PC-3 (cell line): ENCODE results near the gene USO1.

ENCODE experiments used
- CTCF ChIP-seq: fragments of 300-600 bp; sonication (generic); conservative IDR thresholded peaks from 2 replicates; pipeline ENCODE4 v1.5.1; 2017; ENCODE audit warnings: antibody characterized with exemption, low read depth, mild to moderate bottlenecking, low read length
- EZH2phosphoT487 ChIP-seq: fragments of 300-600 bp; sonication (generic); IDR thresholded peaks from 2 replicates; pipeline ENCODE4 v1.6.1; 2018; ENCODE audit warnings: mild to moderate bottlenecking, antibody characterized with exemption, low read length, borderline replicate concordance

GRCh38 chr4:75724066-75724866, at the start of gene USO1:
- TF ChIP-seq EZH2phosphoT487 (no peak), CTCF (peak; percentile 77)
